A549 (cell line): ENCODE data around the gene SLC25A15. TPM values are rescaled to one million over a fixed set of nuclear protein-coding genes. Genes with fewer than 3 reads are reported as not detected.
"Not testable (repeated sequence)": the region's sequence is repeated elsewhere in the genome, so short reads cannot be mapped to it uniquely, and the experiment has no call there.

Experiments used
- ATAC-seq, 2 experiments: fragments of 200-7000 bp in 1 of 2; fragments of >200 bp in 1 of 2; cut with Nextera tagmentation in 1 of 2; cut with Tn5 transposase in 1 of 2; 3 replicates each; pipeline versions ENCODE4 v1.8.0 to v1.9.1; 2018 to 2020; ENCODE audit warnings: mild to moderate bottlenecking in 1 of 2, moderate library complexity in 1 of 2
- CTCF ChIA-PET: fragments of 300-600 bp; sonication (Branson Sonifier 250); formaldehyde crosslinking; extraction: SDS; loops from one replicate; lab custom pipeline; 2021; ENCODE audit warnings: antibody characterized with exemption, inconsistent platforms; lab: Yijun Ruan, JAX
- POLR2A ChIA-PET: fragments of 350-600 bp; formaldehyde crosslinking; extraction: SDS; loops from one replicate; lab custom pipeline; 2021; ENCODE audit warnings: antibody characterized with exemption, inconsistent platforms; lab: Yijun Ruan, JAX
- DNase-seq, 2 experiments: peaks; one replicate each; pipeline versions ENCODE4 v3.0.0 to v3.0.0-alpha.2; 2011 to 2016; ENCODE audit warnings: low read depth in 1 of 2, low spot score in 1 of 2
- FAIRE-seq: peaks from 2 replicates; lab custom pipeline; 2011; peaks lifted over from hg19 to GRCh38; lab: Jason Lieb, UNC
- H3K27ac ChIP-seq, 2 experiments: fragments of >200 bp; sonication (Bioruptor Twin); formaldehyde crosslinking; 3 replicates each; pipeline ENCODE4 v1.5.1; 2016 to 2017
- H3K4me1 ChIP-seq: fragments of >200 bp; sonication (Bioruptor Twin); formaldehyde crosslinking; 3 replicates; pipeline ENCODE4 v1.6.1; 2016
- H3K4me2 ChIP-seq: fragments of >200 bp; sonication (Bioruptor Twin); formaldehyde crosslinking; 3 replicates; pipeline ENCODE4 v1.6.1; 2016
- H3K4me3 ChIP-seq: fragments of >200 bp; sonication (Bioruptor Twin); formaldehyde crosslinking; 3 replicates; pipeline ENCODE4 v1.5.1; 2016
- H3K9me3 ChIP-seq: fragments of >200 bp; sonication (Bioruptor Twin); formaldehyde crosslinking; 3 replicates; pipeline ENCODE4 v1.6.1; 2016
- CEBPB ChIP-seq, 2 experiments: fragments of >200 bp in 1 of 2; sonication (Bioruptor Twin) in 1 of 2; formaldehyde crosslinking in 1 of 2; IDR thresholded peaks; 2 replicates each; pipeline ENCODE4 v1.6.1; 2012 to 2016
- CHD4 ChIP-seq: fragments of 200-600 bp; sonication (generic); IDR thresholded peaks from 2 replicates; pipeline ENCODE4 v1.6.1; 2016; ENCODE audit warnings: antibody characterized with exemption, mild to moderate bottlenecking, borderline replicate concordance
- EHMT2 ChIP-seq: fragments of 200-600 bp; sonication (generic); IDR thresholded peaks from 2 replicates; pipeline ENCODE4 v1.6.1; 2016; ENCODE audit warnings: antibody characterized with exemption, low read depth, mild to moderate bottlenecking, moderate library complexity
- ESRRA ChIP-seq: fragments of 150-350 bp; IDR thresholded peaks from 2 replicates; pipeline ENCODE4 v1.6.1; 2014; ENCODE audit warnings: mild to moderate bottlenecking, low read length, borderline replicate concordance
- FOXS1 ChIP-seq: fragments of 250-450 bp; sonication (Bioruptor Pico); IDR thresholded peaks from 2 replicates; pipeline ENCODE4 v1.5.0; 2020; ENCODE audit warnings: mild to moderate bottlenecking, moderate library complexity
- HEYL ChIP-seq: fragments of 250-450 bp; sonication (Bioruptor Pico); IDR thresholded peaks from 2 replicates; pipeline ENCODE4 v1.8.0; 2021; ENCODE audit warnings: mild to moderate bottlenecking, moderate library complexity
- JUN ChIP-seq, 2 experiments: fragments of >200 bp; sonication (Bioruptor Twin); formaldehyde crosslinking; IDR thresholded peaks; 2 replicates in 1 of 2; 3 replicates in 1 of 2; pipeline ENCODE4 v1.6.1; 2016 to 2017
- JUNB ChIP-seq: fragments of >200 bp; sonication (Bioruptor Twin); formaldehyde crosslinking; IDR thresholded peaks from 2 replicates; pipeline ENCODE4 v1.6.1; 2016
- KDM5A ChIP-seq: fragments of 200-600 bp; sonication (generic); IDR thresholded peaks from 2 replicates; pipeline ENCODE4 v1.6.1; 2016; ENCODE audit warnings: antibody characterized with exemption, mild to moderate bottlenecking
- MAFK ChIP-seq: fragments of 450-650 bp; IDR thresholded peaks from 2 replicates; pipeline ENCODE4 v1.6.1; 2014; ENCODE audit not compliant: partially characterized antibody
- MAZ ChIP-seq: fragments of 150-350 bp; IDR thresholded peaks from 2 replicates; pipeline ENCODE4 v1.6.1; 2014; ENCODE audit warnings: antibody characterized with exemption, low read depth, low read length, borderline replicate concordance
- NPAS2 ChIP-seq: fragments of 250-450 bp; sonication (Bioruptor Pico); IDR thresholded peaks from 2 replicates; pipeline ENCODE4 v1.8.0; 2022; ENCODE audit warnings: mild to moderate bottlenecking, moderate library complexity, borderline replicate concordance
- PHF8 ChIP-seq: fragments of 200-600 bp; sonication (generic); IDR thresholded peaks from 2 replicates; pipeline ENCODE4 v1.6.1; 2016; ENCODE audit warnings: low read depth, mild to moderate bottlenecking, antibody characterized with exemption, moderate library complexity, borderline replicate concordance
- POLR2A ChIP-seq: IDR thresholded peaks from 2 replicates; pipeline ENCODE4 v1.6.1; 2012; ENCODE audit warnings: mild to moderate bottlenecking, low read length
- RARB ChIP-seq: fragments of 250-450 bp; sonication (Bioruptor Pico); IDR thresholded peaks from 2 replicates; pipeline ENCODE4 v1.8.0; 2021; ENCODE audit warnings: mild to moderate bottlenecking, moderate library complexity
- RFX5 ChIP-seq: fragments of 450-650 bp; IDR thresholded peaks from 2 replicates; pipeline ENCODE4 v1.7.1; 2014; ENCODE audit warnings: antibody characterized with exemption, mild to moderate bottlenecking, moderate library complexity
- SMC3 ChIP-seq: fragments of >200 bp; sonication (Bioruptor Twin); formaldehyde crosslinking; IDR thresholded peaks from 3 replicates; pipeline ENCODE4 v1.6.1; 2018; ENCODE audit warnings: inconsistent platforms
- ZFP36 ChIP-seq: fragments of 450-650 bp; IDR thresholded peaks from 2 replicates; pipeline ENCODE4 v1.6.1; 2014; ENCODE audit warnings: borderline replicate concordance; ENCODE audit not compliant: partially characterized antibody
- WGBS: methylation state at CpG from one replicate; pipeline ENCODE4 v1.1.6; 2017; ENCODE audit errors: missing lambda C conversion rate; 5-methylcytosine and 5-hydroxymethylcytosine counted together
- polyA plus RNA-seq, 4 experiments: library from polyadenylated mRNA; depleted of rRNA in 3 of 4; stranded (reverse); fragments of >200 nt; fragmentation: RNase III in 1 of 4; extraction: RNeasy Plus Mini Kit Qiagen cat#74134 plus additional on column Dnase treatment in 1 of 4; gene quantifications; 2 replicates in 3 of 4; 3 replicates in 1 of 4; pipeline ENCODE4 v1.2.3, GENCODE V29; 2011 to 2017
- TF ChIP-seq, protein P1 (sequence below): fragments of >200 bp; sonication (Bioruptor Twin); formaldehyde crosslinking; IDR thresholded peaks from 3 replicates; pipeline ENCODE4 v1.5.1; 2016
- TF ChIP-seq, protein P2 (sequence below): IDR thresholded peaks from 2 replicates; pipeline ENCODE4 v1.6.1; 2012; ENCODE audit warnings: low read depth, borderline replicate concordance

The SLC25A15 gene
- polyA plus RNA-seq, 2 of the 4 experiments (the other 2 are of a cell fraction): 14.0 to 23.3 TPM

DNA sequence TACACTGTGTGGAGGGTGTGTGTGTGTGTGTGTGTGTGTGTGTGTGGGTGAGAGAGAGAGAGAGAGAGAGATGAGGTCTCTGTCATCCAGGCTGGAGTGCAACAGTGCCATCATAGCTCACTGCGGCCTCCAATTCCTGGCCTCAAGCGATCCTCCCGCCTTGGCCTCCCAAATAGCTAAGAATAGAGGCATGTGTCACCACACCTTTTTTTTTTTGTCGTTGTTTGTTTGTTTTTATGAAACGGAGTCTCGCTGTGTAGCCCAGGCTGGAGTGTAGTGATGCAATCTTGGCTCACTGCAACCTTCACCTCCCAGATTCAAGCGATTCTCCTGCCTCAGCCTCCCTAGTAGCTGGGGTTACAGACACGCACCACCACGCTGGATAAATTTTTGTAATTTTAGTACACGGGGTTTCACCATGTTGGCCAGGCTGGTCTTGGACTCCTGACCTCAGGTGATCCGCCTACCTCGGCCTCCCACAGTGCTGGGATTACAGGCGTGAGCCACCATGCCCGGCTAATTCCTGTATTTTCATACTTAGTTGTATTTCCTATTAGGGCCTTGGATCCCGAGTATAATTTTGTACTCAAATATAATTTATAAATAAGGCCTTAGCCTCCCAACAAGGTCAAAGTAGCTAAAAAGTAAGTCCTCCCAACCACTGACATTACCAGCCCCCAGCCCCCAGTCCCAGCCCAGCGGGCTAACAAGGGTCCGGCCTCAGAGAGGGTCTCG lies 704 bp upstream of the SLC25A15 start:
- ATAC-seq: peak in 1 of 2 experiments; percentile 28; a peak in 3 of 6 replicates
- ChIA-PET CTCF (interaction anchor here (0.9 to 4.3 kb wide), 4 partner anchors 11 to 133 kb away, joined by 3 to 41 read pairs (median 4); no protein-coding TSS in a partner anchor), POLR2A (interaction anchor here (0.5 to 1.5 kb wide), 6 partner anchors 83 to 869 kb away, joined by 3 to 14 read pairs (median 5); partner anchors contain the start of genes ELF1 and WBP4)
- H3K27ac ChIP-seq: peak overlapping the region; percentile 85 to 100
- H3K4me1 ChIP-seq: peaks cover 13% of the 10 kb centered on the region; the same call in 2 of the 3 replicates
- DNase-seq: peak in 1 of 2 experiments; percentile 23
- H3K4me2 ChIP-seq: peak overlapping the region; percentile 97
- FAIRE-seq, H3K9me3 ChIP-seq: not testable (repeated sequence)
- 40% methylated on average over 16 of the region's 18 CpGs for WGBS
- TF ChIP-seq CEBPB (IDR thresholded peaks at IDR 0.05) (0 out of 4 replicates have a peak, but pooled peaks of 1 of the 2 experiments have one; percentile 8), JUN (IDR thresholded peaks at IDR 0.05) (0 out of 5 replicates have a peak, but pooled peaks of 1 of the 2 experiments have one; percentile 1), PHF8 (peak; percentile 33; the same call in 1 of the 2 replicates)
- H3K4me3 ChIP-seq: peak overlapping the region; percentile 65

DNA sequence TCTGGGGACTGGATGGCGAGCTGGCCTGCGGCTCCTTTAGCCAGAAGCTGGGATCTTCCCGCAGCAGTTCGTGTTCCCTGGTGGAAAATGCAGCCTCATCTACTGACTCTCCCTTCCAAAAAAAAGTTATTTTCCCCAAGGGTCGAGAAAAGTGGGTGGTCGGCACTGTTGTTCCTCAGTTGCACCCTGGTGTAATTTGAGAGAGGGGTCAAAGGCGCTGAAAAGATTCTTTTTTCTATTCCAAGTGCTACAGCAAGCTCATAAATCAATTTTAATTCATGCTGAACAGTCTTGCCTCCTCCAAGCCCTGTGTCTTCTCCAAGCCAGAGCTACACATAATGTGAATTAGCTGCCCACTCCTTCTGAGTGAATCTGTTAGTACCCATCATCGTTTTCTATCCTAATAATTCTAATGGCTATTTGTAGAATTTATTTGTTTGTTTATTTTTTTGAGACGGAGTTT lies 774 bp downstream of the SLC25A15 start:
- H3K9me3 ChIP-seq: no peaks in the 10 kb centered on the region
- FAIRE-seq (no peak), DNase-seq (peak in 1 of 2 experiments; percentile 7), ATAC-seq (no peak; a peak in 1 of 6 replicates)
- WGBS: 15% methylated on average over 8 of the region's 9 CpGs
- H3K4me1 ChIP-seq: peaks cover 13% of the 10 kb centered on the region; the same call in 2 of the 3 replicates
- CTCF ChIA-PET: interaction anchor here (0.6 to 4.3 kb wide), 3 partner anchors 12 to 1081 kb away, joined by 4 to 41 read pairs (median 5); no protein-coding TSS in a partner anchor
- H3K4me3 ChIP-seq: peak overlapping the region; percentile 65
- no peak for TF ChIP-seq CHD4
- TF ChIP-seq POLR2A: no peak
- no peak for TF ChIP-seq RFX5
- TF ChIP-seq, protein P1, sequence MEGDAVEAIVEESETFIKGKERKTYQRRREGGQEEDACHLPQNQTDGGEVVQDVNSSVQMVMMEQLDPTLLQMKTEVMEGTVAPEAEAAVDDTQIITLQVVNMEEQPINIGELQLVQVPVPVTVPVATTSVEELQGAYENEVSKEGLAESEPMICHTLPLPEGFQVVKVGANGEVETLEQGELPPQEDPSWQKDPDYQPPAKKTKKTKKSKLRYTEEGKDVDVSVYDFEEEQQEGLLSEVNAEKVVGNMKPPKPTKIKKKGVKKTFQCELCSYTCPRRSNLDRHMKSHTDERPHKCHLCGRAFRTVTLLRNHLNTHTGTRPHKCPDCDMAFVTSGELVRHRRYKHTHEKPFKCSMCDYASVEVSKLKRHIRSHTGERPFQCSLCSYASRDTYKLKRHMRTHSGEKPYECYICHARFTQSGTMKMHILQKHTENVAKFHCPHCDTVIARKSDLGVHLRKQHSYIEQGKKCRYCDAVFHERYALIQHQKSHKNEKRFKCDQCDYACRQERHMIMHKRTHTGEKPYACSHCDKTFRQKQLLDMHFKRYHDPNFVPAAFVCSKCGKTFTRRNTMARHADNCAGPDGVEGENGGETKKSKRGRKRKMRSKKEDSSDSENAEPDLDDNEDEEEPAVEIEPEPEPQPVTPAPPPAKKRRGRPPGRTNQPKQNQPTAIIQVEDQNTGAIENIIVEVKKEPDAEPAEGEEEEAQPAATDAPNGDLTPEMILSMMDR: no peak
- no peak for TF ChIP-seq ESRRA
- TF ChIP-seq EHMT2: no peak
- H3K4me2 ChIP-seq: peak overlapping the region; percentile 97
- peak overlapping the region; percentile 85 to 100 for H3K27ac ChIP-seq
- POLR2A ChIA-PET: interaction anchor here (1.0 kb wide), 1 partner anchor 131 kb away, joined by 4 read pairs; no protein-coding TSS in a partner anchor

DNA sequence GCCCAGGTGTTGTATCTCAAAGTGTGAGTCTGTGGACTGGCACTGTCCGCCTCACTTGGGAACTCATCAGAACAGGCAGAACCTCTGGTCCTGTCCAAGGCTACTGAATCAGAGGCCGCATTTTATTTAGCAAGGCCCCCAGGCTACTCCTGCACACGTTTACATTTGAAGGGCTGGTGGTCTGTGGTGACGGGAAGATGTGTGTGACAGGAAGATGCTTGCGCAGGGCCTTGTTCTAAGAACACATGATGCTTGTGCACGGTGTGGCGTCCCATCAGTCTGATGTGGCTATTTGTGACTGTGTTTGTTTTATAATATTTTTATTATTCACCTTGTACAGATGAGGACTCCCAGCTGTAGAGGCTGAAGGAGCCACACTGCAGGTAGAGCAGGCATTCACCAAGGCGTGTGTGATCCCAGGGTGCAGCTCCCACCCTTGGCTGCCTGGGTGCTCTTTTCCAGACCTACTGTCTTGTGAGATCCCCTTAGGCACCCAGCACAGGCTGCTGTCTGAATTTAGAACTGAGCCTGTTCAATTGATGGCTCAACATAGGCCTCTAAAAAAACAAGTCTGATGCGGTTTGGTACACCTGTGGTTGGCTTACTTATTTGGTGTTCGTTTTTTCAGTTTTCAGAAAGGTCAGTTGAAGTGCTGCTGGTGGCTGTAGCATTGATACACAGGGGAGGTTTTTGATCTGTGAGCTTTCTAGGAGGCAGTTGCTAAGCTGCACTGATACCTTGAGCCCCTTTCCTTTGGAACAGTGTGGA lies 3.1 kb downstream of the SLC25A15 start:
- POLR2A ChIA-PET: no interaction called here
- CTCF ChIA-PET: interaction anchor here (0.6 to 1.2 kb wide), 2 partner anchors 32 to 262 kb away, joined by 3 read pairs; no protein-coding TSS in a partner anchor
- 95% methylated on average over 10 of the region's 10 CpGs for WGBS
- no peak for DNase-seq
- TF ChIP-seq PHF8 (no peak), MAZ (no peak)
- TF ChIP-seq, all 56 proteins: peak for 0
- no peak overlapping the region for H3K27ac ChIP-seq
- ATAC-seq (no peak), FAIRE-seq (no peak)
- no peak overlapping the region for H3K4me2 ChIP-seq
- no peak overlapping the region for H3K4me3 ChIP-seq
- 0 out of 3 replicates have a peak, but pooled peaks cover 4% of the 10 kb centered on the region for H3K4me1 ChIP-seq
- H3K9me3 ChIP-seq: no peaks in the 10 kb centered on the region

DNA sequence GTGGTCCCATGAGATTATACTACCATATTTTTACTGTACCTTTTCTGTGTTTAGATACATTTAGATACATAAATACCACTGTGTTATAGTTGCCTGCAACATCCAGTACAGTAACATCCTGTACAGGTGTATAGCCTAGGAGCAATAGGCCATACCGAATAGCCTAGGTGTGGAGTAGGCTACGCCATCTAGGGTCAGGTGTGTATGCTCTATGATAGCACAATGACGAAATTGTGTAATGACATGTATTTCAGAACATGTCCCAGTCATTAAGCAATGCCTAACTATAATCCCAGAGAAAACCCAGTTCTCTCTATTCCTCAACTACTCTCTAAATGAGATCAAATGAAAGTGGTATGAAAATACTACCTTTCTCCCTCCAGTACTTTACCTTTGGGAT lies 3.9 kb downstream of the SLC25A15 start:
- H3K4me3 ChIP-seq: no peak overlapping the region
- 96% methylated on average over 3 of the region's 3 CpGs for WGBS
- ChIA-PET CTCF (interaction anchor here (1.2 kb wide), 1 partner anchor 261 kb away, joined by 3 read pairs; no protein-coding TSS in a partner anchor), POLR2A (no interaction called here)
- no peaks in the 10 kb centered on the region for H3K9me3 ChIP-seq
- no peak overlapping the region for H3K4me2 ChIP-seq
- no peak overlapping the region for H3K27ac ChIP-seq
- no peak for ATAC-seq
- 0 out of 3 replicates have a peak, but pooled peaks cover 4% of the 10 kb centered on the region for H3K4me1 ChIP-seq
- FAIRE-seq: no peak
- DNase-seq: no peak
- TF ChIP-seq SMC3 (no peak), ZFP36 (no peak), POLR2A (no peak), RARB (CRISPR knock-in tag) (no peak), JUNB (no peak), HEYL (CRISPR knock-in tag) (no peak), MAFK (no peak), KDM5A (no peak), CHD4 (no peak), JUN (IDR thresholded peaks at IDR 0.05) (no peak), NPAS2 (CRISPR knock-in tag) (no peak), FOXS1 (CRISPR knock-in tag) (no peak)
- TF ChIP-seq, protein P2, sequence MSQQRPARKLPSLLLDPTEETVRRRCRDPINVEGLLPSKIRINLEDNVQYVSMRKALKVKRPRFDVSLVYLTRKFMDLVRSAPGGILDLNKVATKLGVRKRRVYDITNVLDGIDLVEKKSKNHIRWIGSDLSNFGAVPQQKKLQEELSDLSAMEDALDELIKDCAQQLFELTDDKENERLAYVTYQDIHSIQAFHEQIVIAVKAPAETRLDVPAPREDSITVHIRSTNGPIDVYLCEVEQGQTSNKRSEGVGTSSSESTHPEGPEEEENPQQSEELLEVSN: no peak
- TF ChIP-seq, protein P1: no peak
